GM12873 (cell line): ENCODE data around the gene ANO3.

ENCODE experiments used
- TF ChIP-seq, protein P1 (sequence below): IDR thresholded peaks from 2 replicates; pipeline ENCODE4 v1.5.1; 2012; ENCODE audit warnings: low read depth, mild to moderate bottlenecking, moderate library complexity, low read length, control low read depth; ENCODE audit not compliant: insufficient read depth; ENCODE audit errors: missing control alignments

Gene ANO3

DNA sequence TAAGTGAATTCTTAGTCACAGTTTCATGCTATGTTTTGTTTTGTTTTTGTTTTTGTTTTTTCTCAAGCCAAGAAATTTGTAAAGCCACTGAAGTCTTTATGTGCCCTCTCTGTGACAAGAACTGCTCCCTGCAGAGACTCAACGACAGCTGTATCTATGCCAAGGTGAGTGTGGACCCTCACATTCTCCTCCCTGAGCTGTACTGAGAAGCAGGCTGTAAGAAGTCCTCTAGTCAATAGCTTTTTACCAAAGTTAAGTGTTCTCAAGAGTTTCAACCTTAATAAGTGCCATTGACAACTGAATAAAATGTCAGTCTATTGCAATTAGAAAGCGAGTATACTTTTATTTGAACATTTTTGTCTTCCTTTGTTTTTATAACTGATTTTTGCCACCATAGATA, 221.3 kb downstream of the ANO3 start:
- TF ChIP-seq, protein P1, sequence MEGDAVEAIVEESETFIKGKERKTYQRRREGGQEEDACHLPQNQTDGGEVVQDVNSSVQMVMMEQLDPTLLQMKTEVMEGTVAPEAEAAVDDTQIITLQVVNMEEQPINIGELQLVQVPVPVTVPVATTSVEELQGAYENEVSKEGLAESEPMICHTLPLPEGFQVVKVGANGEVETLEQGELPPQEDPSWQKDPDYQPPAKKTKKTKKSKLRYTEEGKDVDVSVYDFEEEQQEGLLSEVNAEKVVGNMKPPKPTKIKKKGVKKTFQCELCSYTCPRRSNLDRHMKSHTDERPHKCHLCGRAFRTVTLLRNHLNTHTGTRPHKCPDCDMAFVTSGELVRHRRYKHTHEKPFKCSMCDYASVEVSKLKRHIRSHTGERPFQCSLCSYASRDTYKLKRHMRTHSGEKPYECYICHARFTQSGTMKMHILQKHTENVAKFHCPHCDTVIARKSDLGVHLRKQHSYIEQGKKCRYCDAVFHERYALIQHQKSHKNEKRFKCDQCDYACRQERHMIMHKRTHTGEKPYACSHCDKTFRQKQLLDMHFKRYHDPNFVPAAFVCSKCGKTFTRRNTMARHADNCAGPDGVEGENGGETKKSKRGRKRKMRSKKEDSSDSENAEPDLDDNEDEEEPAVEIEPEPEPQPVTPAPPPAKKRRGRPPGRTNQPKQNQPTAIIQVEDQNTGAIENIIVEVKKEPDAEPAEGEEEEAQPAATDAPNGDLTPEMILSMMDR = no peak

DNA sequence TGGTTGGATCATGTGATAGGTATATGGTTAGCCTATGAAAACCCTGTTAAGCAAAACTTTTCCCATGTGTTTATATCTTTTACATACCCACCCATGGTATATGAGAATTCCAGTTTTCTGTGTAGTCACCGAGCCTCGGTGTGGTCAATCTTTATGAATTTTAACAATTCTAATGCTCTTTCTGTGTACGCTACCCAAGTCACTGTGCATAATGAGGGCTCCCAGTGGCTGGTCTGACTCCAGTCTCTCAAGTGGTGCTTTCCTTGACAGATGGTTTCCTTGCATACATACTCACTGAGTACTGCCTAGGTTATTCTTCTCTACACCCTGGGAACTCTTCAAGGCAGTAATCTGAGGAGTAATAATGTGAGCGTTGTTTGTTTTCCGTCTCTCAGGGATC, 222.5 kb downstream of the ANO3 start:
- TF ChIP-seq, protein P1 = no peak

DNA sequence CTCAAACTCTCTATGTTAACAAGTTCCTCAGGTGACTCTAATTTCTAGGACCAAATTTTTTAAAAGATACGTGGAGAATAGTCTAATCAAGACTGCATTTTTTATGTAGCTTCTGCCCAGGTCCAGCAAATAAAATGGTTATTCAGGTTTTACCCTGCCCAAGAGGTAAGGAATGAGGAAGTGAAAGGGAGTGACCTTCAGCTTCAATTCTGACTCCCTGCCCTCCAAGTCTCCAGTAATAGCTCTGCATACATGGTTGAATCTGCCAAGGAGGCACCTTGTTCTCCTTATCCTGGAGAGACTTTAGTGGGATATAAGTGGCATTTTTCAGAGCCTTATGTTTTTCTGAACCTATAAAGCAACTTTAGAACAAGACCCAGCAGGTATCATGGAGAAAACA, 224.7 kb downstream of the ANO3 start:
- TF ChIP-seq, protein P1 = no peak

DNA sequence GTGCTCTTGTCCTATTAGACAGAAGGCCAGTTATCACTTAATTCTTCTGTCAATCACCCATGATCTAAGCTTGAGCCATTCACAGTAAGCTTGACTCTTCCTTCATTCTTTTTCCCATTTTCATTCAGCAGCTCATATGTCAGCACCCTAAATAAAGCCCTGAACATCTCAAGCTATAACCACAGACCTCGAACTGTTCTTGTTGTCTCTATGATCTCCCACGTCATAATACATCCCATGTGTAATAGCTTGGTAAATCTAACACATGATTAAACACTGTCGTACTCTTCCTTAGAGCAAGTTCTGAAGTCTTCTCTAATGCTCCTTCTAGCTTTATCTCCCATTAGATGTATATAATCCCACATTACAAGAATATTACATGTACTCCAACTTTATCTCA, 225.7 kb downstream of the ANO3 start:
- TF ChIP-seq, protein P1 = no peak

DNA sequence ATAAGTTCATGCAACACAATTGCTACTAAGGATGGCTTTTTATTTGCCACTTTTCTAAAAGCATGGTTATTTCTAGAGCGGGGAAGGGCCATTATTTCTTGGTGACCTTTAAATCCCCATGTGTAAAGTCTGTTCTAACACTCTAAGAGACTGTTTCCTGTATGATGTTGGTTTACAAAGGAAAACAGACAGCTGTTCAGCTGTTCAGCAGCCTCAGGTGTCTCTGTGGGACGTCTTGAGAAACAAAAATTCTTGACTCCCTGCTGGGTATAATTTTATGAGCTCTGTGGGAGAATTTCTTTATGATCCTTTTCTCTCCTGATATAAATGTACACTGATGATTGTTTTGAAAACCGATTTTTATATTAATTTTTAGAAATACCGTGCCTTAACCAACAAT, 226.3 kb downstream of the ANO3 start:
- TF ChIP-seq, protein P1 = no peak

DNA sequence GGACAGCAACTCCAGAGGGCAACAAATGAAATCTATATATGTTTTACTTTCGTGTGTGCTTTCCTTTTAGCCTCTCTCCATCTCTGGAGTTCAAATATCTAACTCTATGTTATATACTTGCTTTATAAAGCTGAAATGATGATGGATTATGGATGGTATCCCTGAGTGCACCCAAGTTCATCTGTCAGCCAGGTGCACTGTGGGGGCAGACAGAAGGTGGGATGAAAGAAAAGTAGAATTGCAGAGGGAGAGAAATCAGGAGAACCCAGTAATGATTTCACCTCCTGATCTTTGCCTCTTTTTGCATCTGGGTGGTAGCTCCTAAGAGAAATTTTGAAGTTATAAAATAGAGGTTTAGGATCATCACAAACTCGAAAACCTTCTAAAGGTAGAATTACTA, 237.7 kb downstream of the ANO3 start:
- TF ChIP-seq, protein P1 = no peak

DNA sequence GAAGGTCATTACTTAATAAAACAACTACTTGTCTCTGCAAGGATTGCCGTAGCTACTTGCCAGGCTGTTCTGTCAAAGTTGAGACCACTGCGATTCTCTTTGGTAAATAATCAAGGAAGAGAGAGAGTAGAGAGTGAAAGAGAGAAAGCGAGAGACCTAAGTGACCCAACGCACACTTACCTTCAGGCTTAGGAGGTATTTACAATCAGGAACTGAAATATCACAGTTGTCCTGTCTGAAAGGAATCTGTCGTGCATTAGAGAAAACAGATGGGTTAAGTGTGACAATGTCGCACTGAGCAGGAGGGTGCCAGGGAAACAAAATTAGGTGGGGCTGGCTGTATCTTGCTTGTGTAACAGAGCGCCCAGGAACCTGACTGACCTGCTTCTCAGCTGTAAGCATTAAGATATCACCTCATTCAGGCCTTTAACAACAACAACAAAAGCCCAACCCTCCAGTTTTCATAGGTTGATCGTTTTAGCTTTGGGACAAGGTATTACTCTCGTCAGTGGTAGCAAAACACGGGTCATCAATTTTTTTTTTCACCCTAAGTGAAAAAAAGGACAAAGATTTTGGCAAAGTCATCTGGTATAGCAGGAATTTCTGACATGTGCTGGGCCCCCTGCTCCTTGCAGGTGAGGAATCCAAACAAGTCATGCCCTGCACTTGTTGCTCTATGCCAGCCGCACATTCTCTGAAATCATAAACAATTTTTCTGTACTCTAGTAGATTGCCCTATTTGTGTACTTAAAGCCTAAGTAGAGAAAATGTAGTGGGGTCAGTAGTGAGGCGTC, 240.1 kb downstream of the ANO3 start, which contains the start of gene MUC15:
MUC15 (minus strand) TSS at position 403 of the 794 bp plus-strand sequence. CDS start 5,169 bp downstream, outside the sequence.
- TF ChIP-seq, protein P1 = no peak
